Measurements from ENCODE around the gene NR0B2.
A peak's percentile ranks its signal among the peaks of the same experiment; 100 is the strongest.

NR0B2 gene

DNA sequence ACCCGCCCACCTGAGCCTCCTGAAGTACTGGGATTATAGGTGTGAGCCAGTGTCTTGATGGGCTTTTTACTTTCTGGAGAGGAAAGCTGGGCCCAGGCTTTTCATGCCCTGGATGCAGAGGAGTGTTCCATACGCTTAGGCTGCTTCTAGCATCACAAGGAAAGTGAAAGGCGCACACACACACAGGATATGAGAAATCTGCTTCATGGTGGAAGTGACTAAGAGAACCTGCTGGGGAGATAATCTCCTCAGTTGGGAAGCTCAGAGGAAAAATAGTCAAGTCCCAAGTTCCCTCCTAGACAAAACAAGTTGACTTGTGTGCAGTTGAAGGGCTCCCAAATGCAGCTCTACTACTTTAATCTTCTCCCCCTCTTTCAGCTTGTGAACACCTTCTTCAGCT lies 9.9 kb upstream of the NR0B2 start:
- Mint-ChIP-seq H3K9me3 (no peaks in the 10 kb centered on the region), H3K36me3 (ENCODE audit: low read depth) (peaks cover 34% of the 10 kb centered on the region), H3K4me3 (peak overlapping the region; percentile 86 to 92 (median 91)), H3K27me3 (ENCODE audit: low read depth) (peaks cover 5% of the 10 kb centered on the region), H3K27ac (no peak overlapping the region), H3K4me1 (peaks cover 35% of the 10 kb centered on the region)
- TF ChIP-seq, protein P1, sequence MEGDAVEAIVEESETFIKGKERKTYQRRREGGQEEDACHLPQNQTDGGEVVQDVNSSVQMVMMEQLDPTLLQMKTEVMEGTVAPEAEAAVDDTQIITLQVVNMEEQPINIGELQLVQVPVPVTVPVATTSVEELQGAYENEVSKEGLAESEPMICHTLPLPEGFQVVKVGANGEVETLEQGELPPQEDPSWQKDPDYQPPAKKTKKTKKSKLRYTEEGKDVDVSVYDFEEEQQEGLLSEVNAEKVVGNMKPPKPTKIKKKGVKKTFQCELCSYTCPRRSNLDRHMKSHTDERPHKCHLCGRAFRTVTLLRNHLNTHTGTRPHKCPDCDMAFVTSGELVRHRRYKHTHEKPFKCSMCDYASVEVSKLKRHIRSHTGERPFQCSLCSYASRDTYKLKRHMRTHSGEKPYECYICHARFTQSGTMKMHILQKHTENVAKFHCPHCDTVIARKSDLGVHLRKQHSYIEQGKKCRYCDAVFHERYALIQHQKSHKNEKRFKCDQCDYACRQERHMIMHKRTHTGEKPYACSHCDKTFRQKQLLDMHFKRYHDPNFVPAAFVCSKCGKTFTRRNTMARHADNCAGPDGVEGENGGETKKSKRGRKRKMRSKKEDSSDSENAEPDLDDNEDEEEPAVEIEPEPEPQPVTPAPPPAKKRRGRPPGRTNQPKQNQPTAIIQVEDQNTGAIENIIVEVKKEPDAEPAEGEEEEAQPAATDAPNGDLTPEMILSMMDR (IDR thresholded peaks at IDR 0.05; ENCODE audit: unreplicated experiment in 3 of 3) = no peak

DNA sequence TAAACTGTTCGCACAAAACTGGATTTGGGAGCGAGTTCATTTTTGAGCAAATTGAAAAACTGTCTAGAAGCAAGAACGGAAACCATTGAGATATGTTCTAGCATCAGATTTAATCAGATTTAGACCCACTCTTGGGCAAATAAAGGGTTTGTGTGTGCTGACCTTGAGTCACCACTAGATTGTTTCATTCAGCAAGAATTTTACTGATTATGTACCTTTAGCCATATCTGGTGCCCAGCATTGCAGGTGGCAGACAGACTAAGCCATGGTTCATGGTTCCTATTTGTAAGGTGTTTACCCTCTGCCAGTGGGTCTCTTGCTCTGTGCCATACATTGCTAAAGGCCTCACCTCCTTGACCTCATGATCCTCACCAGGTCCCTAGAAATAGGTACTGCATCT lies 9.1 kb upstream of the NR0B2 start:
- H3K27ac Mint-ChIP-seq = peak overlapping the region in 1 of 3 experiments; percentile 34
- H3K36me3 Mint-ChIP-seq (ENCODE audit: low read depth) = peaks cover 26% of the 10 kb centered on the region
- peaks cover 8% of the 10 kb centered on the region for H3K27me3 Mint-ChIP-seq (ENCODE audit: low read depth)
- H3K4me3 Mint-ChIP-seq = peak overlapping the region; percentile 86 to 92 (median 91)
- no peaks in the 10 kb centered on the region for H3K9me3 Mint-ChIP-seq
- TF ChIP-seq, protein P1 (IDR thresholded peaks at IDR 0.05; ENCODE audit: unreplicated experiment in 3 of 3) = no peak
- H3K4me1 Mint-ChIP-seq = peaks cover 35% of the 10 kb centered on the region

GRCh38 chr1:26922431-26922729 lies 8.6 kb upstream of the NR0B2 start:
- peaks cover 35% of the 10 kb centered on the region for H3K4me1 Mint-ChIP-seq
- TF ChIP-seq, protein P1 (IDR thresholded peaks at IDR 0.05; ENCODE audit: unreplicated experiment in 3 of 3) = no peak
- peaks cover 8% of the 10 kb centered on the region for H3K27me3 Mint-ChIP-seq (ENCODE audit: low read depth)
- H3K27ac Mint-ChIP-seq = no peak overlapping the region
- peaks cover 21% of the 10 kb centered on the region for H3K36me3 Mint-ChIP-seq (ENCODE audit: low read depth)
- no peaks in the 10 kb centered on the region for H3K9me3 Mint-ChIP-seq
- H3K4me3 Mint-ChIP-seq = peak overlapping the region; percentile 86 to 92 (median 91)

DNA sequence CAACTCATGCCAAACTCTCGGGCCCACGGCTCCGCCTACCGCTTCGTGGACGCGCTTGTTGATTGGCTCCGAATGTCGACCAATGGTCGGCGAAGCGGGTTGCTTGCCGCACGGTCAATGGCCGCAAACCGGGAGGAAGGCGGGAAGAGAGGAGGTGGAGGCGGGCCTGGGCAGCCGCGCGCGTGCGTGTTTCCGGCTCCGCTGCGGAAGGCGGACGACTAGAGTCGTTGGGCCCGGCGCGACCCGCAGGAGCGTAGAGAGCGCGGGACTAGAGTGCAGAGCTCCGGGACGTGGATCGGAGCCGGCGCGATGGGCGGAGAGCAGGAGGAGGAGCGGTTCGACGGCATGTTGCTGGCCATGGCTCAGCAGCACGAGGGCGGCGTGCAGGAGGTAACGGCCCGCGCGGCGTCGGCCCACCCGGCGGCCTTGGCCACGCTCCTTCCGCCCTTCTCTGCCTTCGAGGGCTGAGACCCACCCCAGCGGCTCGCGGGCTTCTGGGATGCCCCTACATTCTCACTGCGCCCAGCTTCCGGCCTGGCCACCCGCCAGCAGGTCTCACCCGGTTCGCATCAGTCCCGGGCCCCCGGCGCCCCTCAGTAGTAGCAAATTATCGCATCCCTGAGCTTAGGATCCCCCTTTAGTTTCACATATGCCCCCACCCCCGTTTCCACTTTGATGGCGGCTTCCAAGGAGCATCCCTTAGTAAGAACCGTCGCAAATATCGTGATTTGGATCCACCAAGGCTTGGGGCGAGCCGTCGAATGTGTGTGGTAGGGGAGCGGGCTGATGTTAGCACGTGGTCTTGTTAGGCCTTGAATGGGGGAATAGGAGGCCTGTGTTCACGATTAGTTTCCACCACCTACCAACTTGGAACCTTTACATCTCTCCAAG lies 8.0 kb upstream of the NR0B2 start, which contains the start of gene NUDC:
Gene NUDC, plus strand, starts transcription at position 204 of the 891 bp plus-strand sequence. Its CDS starts 106 bp downstream, at position 310.
- Mint-ChIP-seq H3K27me3 (ENCODE audit: low read depth) (peaks cover 4% of the 10 kb centered on the region), H3K36me3 (ENCODE audit: low read depth) (peaks cover 17% of the 10 kb centered on the region), H3K27ac (peak within 1 kb of the TSS; percentile 74 to 91 (median 85)), H3K4me3 (peak within 1 kb of the TSS; percentile 86 to 92 (median 91)), H3K9me3 (no peaks in the 10 kb centered on the region), H3K4me1 (peaks cover 35% of the 10 kb centered on the region)
- TF ChIP-seq, protein P1 (IDR thresholded peaks at IDR 0.05; ENCODE audit: unreplicated experiment in 3 of 3) = no peak

- peaks cover 10% of the 10 kb centered on the region for H3K36me3 Mint-ChIP-seq (ENCODE audit: low read depth)
- peak overlapping the region; percentile 74 to 91 (median 85) for H3K27ac Mint-ChIP-seq
- H3K4me3 Mint-ChIP-seq = peak overlapping the region; percentile 86 to 92 (median 91)
- H3K27me3 Mint-ChIP-seq (ENCODE audit: low read depth) = peaks cover 4% of the 10 kb centered on the region
- TF ChIP-seq, protein P1 (IDR thresholded peaks at IDR 0.05; ENCODE audit: unreplicated experiment in 3 of 3) = no peak
- peaks cover 35% of the 10 kb centered on the region for H3K4me1 Mint-ChIP-seq
- no peaks in the 10 kb centered on the region for H3K9me3 Mint-ChIP-seq
Observed at GRCh38 chr1:26921126-26921539, 7.4 kb upstream of the NR0B2 start.
